Tibial nerve (tissue), 4 donors: ENCODE results near the gene HPSE2.

Experiments used
- CTCF ChIP-seq, 5 experiments: fragments of 200-600 bp in 3 of 5; fragments of 450-650 bp in 2 of 5; sonication (generic) in 3 of 5; IDR thresholded peaks; one replicate each; pipeline ENCODE4 v1.5.1; 2016 to 2019; ENCODE audit warnings: antibody characterized with exemption in 5 of 5, mild to moderate bottlenecking in 3 of 5, moderate library complexity in 2 of 5
- EP300 ChIP-seq, 2 donors: sonication (generic); formaldehyde crosslinking; IDR thresholded peaks; one replicate each; pipeline ENCODE4 v1.6.1; 2017; ENCODE audit warnings: antibody characterized with exemption in 2 of 2, mild to moderate bottlenecking in 1 of 2
- POLR2A ChIP-seq, 2 donors: fragments of 450-650 bp; IDR thresholded peaks; one replicate each; pipeline ENCODE4 v1.6.1; 2017; ENCODE audit warnings: antibody characterized with exemption in 2 of 2, mild to moderate bottlenecking in 2 of 2, moderate library complexity in 2 of 2

GRCh38 chr10:98586096-98586495 is 649.6 kb downstream of the HPSE2 start:
- no peak for TF ChIP-seq POLR2A (IDR thresholded peaks at IDR 0.05)
- TF ChIP-seq CTCF (IDR thresholded peaks at IDR 0.05), result no peak
- TF ChIP-seq EP300 (IDR thresholded peaks at IDR 0.05), result no peak
